HG03439 (cell line): ENCODE measurements around the gene TAGLN2.
A peak's percentile ranks its signal among the peaks of the same experiment; 100 is the strongest.

ENCODE experiments used
- ATAC-seq: cut with Tn5 transposase; IDR thresholded peaks from one replicate; pipeline ENCODE4 v1.9.1; 2021; ENCODE audit warnings: mild to moderate bottlenecking, moderate library complexity; ENCODE audit not compliant: unreplicated experiment

Gene TAGLN2

DNA sequence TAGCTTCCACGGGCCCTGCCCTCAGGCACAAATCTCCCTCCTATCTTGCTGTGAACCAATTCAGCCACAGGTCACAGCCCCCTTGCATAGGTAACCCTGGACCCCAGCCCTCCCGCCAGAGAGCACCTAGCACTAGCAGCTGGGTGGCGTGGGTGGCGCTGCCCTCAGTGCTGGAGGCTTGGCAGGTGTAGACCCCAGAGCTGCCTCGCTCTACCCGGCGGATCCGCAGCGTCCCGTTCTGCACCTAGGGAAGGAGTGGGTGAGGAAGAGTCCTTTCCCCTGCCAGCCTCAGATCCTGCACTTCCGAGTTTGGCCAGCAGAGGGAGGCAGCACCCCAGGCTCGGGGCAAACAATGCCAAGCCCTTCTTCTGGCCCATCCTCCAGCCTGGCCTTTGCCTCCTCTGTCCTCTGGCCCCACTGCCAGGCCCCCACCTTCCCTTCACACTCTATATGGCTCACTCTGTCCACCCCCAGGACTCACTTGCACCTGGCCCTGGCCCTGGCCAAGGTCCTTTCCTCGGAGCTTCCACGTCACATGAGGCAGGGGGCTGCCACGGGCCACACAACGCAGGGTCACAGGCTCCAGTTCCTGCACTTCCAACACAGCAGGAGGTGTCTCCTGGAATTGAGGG lies 11.1 kb upstream of the TAGLN2 start:
- ATAC-seq: peak; percentile 49

DNA sequence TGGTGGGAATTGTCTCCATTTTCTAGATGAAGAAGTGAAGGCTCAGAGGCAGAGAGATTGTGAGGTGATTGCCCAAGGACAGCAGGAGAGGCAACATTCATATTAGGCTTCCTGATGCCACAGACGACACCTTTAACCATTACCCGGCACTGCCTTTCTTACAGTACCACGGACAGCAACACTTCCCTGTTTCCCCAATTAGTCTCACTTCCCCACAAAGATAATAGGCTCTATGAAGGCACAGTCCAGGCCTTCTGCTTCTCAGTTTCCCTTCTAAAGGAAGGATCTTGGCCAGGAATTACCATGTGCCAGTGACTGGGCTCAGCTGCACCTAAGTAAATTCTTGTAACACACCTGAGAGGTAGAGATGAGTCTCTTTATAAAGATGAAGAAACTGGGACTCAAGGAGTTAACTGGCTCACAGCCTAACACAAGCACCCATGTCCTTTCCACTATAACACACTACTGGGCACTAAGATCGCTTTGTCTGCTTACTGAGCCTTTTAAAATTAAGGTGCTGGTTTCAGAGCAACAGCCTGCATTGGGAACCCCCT lies 10.5 kb upstream of the TAGLN2 start:
- no peak for ATAC-seq

DNA sequence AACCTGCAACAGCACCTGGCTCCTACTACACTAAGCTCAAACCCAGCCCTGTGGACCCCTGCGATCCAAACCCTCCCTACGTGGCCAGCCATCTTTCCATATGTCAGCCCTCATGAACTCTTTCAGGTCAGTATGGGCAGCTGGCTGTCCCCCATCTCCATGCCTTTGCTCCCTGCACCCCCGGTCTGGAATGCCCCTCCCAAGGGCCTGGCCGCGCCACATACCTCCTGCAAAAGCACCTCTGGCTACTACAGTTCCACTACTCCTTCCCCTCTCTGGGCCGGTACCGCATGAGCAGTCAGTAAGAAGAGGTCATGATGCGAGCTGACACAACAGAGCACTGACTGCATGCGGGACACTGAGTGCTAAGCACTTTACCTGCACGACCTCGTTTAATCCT lies 10.0 kb upstream of the TAGLN2 start:
- ATAC-seq: no peak

DNA sequence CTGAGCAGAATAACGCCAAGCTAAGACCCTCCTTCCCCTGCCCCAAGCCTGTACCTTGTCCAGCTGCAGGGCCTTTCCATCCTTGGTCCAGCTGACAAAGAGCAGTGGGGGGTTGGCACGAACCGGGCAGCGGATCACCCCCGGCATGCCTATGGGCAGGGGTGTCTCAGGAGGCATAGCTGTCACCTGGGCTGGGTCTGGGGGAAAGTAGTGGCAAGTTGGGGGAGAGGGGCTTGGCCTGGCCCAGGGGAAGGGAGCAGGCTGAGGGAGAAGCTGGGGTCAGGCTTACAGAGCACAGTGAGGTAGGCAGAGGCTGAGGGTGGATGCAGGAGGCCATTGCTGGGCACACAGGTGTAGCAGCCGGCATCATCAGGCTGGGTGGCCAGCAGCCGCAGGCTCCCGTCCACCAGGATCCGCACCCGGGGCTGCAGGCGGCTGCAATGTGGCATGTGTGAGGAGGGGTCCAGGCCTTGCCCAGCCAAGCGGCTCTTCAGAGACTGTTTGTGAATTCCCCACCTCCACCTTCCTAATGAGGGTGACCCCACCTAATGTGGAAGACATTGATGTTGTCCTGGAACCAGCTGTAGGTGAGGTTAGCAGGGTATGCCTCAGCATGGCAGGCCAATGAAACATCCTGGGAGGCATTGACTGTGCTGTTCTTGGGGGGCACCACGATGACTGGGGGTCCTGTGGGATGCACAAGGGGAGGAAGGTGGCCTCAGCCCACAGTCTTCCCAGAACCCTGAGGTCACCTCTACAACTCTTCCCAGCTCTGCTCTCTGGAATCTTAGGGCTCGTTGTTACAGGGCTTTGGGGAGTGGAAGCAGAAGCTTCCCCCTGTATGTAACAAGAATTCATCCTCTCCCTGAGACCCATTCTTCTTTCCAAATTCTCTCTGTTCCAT lies 9.1 kb upstream of the TAGLN2 start:
- no peak for ATAC-seq

DNA sequence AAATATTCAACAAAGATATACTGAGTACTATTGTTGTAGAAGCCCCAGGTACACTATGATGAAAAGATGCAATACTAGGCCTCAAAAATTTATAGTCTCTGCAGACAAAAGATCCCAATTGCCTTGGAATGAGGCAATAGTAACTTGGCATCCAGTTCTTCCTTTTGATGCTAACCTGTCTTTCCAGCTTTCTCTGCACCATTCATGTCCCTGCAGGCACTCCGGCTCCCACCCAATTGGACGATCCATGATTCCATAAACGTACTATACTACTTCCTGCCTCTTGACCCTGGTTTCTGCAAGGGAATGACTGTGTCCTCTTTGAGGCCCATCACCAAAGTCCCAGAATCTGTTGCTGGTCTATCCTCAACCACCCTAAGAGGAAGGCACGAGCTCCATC lies 8.0 kb upstream of the TAGLN2 start:
- ATAC-seq: no peak

DNA sequence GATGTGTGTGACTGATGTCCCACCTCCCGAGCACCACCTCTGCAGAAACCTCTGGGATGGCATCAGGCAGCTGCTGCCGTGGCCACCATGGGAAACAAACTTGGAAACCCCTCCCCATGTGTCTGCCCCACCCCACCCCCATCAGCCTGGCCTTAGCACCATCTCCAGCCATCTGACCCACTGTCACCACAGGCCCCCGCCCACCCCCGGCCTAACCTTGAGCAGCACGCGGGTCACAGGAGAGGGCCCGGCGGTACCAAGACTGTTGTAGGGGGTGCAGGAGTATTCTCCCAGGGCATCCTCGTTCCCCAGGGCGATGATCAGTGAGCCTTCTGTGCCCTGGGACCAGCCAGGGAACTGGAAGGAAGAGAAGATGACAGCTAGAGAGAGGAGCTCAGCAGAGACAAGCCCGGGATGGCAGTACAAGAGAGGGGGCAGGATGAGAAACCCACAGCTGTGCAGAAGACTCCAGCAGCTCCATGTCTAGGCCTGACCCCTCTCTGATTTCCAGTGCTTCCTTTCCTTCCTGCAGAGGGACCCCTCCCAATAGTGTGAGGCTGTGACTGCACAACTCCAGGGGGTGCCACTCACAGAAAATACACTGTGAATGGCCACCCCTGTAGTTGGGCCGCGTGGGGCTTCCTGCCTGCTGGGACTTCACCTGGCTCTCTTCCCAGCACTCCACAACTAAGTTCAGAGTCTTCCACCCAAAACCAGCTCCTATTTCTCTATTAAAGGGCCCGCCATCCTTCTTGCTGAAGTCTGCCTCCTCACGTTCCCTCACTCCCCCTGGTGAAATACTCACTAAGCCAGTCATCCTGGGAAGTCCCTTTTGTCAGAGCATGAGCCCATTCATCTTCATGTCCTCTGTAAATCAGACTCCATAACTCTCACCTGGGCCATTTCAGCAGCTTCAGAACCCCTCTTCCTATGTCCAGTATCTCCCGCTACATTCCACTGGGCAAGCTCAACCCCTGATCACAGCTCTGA lies 7.3 kb upstream of the TAGLN2 start:
- no peak for ATAC-seq

DNA sequence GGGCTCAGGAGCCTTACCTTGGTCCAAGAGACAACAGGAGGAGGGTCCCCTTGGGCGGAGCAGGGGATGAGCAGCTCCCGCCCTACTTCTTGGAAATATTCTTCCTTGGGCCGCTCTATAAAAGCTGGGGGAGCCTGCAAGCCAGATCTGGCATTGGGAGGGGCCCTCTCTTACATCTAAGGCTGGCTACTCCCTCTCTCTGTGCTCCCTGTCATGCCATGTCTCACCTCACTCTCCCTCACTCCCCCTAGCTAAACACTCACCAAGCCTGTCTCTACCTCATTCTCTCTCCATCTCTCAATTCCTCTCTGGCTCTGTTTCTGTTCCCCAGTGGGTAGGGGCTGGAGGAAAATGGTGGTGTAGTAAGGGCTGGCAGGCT lies 6.5 kb upstream of the TAGLN2 start:
- ATAC-seq: no peak

DNA sequence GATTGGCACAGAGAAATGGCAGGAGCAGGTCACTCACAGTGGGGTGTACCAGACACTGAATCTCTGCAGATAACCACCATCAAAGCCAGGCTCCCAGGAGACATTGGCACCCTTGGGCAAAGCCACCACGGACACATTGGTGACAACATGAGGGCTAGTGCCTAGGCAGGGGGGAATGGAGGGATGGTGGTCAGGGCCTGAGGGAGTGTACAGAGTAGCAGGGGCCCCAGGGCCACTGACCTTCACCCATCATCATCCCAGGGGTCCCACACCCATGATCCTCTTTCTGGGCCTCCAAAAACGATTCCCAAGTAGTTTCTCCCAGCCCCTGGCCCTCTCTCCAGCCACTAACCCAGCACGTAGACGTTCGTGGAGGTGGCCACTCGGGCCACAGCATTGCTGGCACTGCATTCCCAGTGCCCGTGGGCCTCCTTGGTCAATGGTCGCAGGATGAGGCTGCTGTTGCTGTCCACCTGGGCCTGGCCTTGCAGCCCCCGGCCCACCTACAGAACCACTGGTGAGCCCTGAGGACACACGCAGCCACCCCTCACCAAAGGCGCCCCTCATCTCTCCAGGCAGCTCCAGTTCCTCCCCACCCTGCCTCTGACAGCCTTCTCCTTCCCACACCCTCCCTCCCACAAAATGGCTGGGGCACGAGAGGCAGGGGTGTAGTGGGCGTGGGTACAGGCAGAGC lies 5.9 kb upstream of the TAGLN2 start:
- no peak for ATAC-seq

DNA sequence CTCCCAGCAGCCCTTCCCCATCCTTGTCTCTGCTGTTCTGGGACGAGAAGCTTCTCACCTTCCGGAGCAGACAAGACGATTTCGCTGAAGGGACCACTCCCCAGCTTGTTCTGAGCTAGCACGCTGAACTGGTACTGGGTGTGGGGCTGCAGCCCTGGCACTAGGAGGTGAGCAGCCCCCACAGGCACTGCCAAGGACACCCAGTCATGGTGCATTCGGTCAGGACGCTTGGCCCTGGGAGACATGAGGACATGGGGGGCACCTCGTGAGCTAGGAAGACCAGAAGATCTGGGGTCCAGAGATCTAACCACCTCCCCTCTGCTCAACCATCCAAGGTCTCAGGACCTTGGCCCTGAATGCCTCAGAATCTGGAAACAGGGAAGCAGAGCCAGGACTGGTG lies 5.3 kb upstream of the TAGLN2 start:
- no peak for ATAC-seq

DNA sequence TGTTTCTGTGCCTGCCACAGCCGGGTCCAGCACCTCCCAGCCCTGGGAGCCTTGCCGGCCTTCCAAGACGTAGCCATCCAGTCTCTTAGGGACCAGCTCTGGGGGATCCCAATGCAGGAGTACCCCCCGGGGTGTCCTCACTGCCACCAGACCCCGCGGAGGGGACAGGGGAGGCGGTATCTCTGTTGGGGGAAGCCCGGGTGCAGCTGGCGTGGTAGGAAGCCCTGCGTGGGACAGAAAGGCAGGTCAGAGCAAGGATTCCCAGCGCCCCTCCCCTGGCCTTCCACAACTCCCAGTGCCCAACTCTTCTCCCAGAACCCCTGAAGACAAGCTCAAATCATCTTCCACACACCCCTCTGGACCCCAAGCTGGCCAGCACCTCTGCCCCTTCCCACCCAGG lies 4.9 kb upstream of the TAGLN2 start:
- no peak for ATAC-seq

DNA sequence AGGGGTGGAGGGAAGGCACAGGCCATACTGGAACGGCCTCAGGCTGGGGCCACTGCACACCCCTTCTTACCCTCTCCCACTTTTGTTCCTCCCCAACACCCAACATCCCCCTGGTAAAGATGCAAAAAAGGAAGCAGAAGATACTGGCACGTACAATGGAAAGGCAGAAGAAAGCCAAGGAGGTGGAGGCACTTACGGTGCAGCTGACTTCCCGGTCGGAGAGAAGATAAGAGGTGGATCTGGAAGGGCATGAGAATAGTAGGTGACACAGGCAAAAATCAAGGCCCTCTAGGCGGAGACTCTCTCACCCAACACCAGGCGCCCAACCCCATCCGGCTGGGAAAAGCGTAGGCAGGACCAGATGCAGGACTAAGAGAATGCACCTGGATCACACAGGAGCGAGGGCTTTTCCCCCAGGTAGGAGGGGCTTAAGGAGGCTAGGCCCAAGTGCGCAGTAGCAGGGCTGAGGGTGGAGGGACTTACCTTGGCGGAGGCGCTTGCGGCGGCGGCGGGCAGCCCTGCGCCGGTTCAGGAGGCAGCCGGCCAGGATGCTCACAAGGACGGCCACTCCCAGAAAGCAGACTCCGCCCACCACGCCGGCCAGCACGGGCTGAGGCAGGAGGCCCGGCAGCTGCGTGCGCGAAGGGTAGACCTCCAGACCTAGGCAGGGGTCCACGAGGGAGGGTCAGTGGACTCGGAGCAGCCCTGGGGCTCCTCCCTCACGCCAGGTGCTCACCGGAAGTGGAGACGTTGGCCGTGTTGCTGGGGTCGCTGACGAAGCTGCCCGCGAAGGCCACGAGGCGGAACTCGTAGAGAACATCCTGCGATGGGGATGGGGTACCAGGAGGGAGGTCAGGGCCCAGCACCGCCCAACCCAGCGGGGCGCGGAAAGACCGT lies 4.1 kb upstream of the TAGLN2 start:
- ATAC-seq: no peak

DNA sequence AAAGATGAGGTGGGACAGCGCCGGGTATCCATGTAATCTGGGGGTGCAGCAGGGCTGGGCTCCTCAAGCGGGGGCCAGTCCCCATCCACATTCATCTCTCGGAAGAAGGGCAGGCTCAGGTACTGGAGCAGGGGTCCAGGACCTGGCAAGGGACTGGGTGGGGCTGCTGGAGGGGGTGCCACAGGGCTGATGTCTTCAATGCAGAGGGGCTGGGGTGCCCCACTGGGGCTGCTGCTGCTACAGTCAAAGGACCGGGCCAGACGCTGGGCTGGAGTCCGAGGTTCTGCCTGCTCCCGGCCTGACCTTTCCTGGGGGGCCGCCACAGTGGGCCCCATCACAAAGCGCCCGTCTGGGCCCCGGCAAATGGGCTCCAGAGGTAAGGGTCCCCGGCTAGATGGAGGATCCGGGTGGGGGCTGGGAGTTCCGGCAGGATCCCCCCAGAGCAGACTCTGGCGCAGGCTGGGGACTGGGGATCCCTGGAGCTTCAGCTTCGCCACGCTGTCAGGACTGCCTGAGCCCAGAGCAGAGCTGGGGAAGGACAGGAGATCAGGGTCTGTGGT lies 3.3 kb upstream of the TAGLN2 start:
- no peak for ATAC-seq

DNA sequence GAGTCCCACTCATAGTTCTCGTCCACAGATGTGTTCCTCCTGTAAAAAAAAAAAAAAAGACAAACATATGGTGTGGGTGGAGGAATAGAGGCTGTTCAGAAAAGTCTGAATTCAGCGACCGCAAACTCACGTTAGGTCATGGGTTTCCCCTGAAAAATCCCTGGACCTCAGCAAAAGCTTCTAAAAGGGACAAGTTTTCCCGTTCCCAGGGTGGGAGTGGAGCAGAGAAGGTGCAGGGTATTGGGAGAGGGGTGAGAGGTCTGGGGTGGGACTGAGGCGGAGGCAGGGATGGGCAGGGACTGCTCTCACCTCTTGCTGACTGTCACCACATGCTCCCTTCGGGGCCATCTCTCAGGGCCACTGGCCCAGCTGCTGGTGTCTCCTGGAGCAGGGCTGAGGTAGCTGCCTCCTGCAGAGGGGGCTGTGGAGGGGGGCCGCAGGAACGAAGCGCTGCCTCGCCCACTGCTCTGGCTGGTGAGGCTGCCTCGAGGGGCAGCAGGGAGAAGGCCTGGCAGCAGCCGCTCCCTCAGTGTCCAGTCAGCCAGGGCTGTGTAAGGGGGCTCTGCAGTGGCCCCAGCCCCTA lies 2.6 kb upstream of the TAGLN2 start:
- no peak for ATAC-seq

DNA sequence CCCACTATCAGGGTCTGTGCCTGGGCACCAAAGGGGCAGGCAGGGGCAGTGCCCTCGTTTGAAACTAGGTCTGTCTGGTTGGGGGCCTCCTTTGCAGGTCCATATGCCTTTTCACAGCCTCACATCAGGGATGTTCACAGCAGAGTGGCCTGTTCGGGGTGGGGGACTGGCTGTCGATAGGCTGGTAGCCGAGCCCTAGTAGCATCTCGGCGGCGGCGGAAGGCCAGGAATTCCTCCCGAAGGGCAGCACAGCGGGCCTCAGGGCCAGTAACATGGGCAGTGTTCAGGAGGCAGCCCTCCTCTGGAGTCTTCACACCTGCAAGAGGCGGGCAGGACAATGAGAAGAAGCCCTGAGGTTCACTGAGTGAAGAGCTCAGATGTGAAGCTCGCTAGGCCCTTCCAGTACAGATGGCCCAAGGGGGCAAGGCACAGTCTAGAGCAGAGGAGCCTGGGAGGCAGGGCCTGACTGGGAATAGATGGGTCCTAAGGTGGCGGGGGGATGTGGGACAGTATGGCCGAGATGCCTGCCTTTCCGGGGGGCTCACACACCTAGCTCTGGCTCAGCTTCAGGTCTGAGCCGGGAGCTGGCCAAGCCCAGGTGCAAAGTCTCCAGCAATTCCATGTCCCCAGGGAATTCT lies 2.0 kb upstream of the TAGLN2 start:
- ATAC-seq: no peak

DNA sequence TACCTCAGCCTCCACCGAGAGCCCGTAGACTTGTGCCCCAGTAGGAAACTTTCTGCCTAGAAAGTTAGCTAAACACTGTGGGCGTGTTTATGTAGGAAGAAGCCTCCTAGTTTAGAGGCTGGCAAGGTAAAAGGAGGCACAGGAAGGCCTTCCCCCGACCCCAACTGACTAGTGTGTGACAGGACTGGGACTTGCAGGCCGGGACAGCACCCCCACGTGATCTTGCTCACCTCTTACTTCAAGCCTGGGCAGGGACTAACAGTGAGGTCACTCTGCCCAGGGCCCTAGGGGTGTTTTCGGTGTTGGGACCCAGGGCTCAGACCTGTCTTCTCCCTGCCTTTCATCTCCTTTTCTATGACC lies 392 bp upstream of the TAGLN2 start:
- ATAC-seq: peak; percentile 15

DNA sequence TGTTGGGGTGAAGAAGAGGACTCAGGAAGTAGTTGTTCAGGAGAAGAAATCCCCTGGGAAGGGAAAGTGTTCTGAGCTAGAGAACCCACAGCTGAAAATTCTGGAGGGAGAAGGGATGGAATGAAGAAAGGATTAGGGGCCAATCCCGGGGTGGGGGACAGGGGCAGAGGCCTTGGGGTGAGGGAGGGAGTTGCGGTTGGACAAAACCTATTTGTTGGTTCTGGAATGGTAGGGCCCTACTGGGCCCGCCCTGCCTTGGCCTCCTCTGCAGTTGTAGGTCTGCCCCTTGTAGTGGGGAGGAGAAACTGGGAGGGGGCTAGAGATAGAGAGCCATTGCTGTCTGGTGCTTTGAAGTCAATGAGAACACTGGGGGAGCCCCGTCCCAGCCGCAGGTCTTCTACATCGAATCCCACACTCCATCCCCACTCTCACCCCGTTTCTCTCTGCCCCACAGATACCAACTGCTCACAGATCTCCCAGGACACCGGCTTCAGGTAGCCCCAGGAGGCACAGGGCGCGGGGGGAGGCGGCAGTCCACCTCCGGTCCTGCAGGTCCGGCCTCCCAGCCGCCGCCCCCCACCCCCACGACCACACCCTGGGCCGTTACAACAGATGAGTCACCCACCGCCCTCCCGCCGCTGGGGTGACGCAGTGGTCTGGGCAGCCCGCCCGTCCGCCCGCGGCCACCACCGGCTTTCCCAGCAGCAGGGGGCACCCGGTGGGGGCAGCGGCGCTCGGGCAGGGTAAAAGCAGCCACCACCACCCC lies 1.1 kb downstream of the TAGLN2 start:
- ATAC-seq: no peak

DNA sequence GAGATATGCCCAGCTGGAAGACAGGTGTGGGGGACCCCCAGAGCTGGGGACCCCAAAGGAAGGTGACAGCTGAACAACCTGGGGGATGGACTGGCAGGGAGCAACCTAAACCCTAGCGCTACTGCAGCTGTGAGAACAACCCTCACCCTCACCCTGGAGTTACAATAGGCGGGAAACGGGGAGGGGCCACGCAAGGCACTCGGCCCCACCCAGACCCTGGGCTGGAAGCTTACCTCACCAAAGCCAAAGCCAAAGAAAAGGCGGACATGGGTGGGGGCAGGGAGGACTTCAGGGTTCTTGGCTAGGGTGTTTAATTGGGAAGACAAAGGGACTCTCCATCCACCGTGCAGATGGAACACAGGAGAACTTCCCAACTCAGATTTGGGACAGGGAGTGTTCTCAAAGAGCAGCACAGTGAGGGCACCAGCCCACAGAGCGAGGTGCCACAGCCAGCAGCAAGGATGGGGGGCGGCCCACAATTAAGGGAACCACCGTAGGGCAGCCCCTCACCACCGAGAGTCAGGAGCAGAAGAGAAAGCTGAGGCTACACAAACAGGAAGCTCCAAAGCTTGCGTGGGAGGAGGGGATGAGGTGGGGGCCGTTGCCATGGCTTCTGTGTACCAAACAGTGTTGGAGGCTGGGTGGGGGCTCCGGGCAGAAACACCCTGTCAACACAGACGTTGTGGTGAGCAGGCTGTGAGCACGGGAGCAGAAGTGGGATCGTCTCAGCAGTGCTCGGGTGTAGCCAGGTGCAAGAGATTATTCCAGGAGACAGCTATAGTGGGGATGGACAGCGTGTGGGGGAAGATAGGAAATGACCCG lies 1.9 kb downstream of the TAGLN2 start:
- ATAC-seq: peak; percentile 24
